Endothelial cell of umbilical vein (primary cell): ENCODE results near the gene MED1.

Experiments used
- EZH2 ChIP-seq: IDR thresholded peaks from 2 replicates; pipeline ENCODE4 v1.6.1; 2012; ENCODE audit warnings: borderline replicate concordance, low read depth, mild to moderate bottlenecking, moderate library complexity, low read length, inconsistent platforms; ENCODE audit not compliant: severe bottlenecking
- FOS ChIP-seq: IDR thresholded peaks from 2 replicates; pipeline ENCODE4 v1.6.1; 2011; ENCODE audit warnings: mild to moderate bottlenecking, low read length, moderate library complexity, borderline replicate concordance; ENCODE audit not compliant: insufficient read depth
- POLR2A ChIP-seq: IDR thresholded peaks from 2 replicates; pipeline ENCODE4 v1.6.1; 2012; ENCODE audit warnings: low read depth, mild to moderate bottlenecking, control low read depth, low read length
- POLR2AphosphoS5 ChIP-seq: IDR thresholded peaks from 2 replicates; pipeline ENCODE4 v1.6.1; 2012; ENCODE audit warnings: low read depth, mild to moderate bottlenecking, control low read depth, low read length, moderate library complexity; ENCODE audit not compliant: insufficient read depth
- TF ChIP-seq, protein P1 (sequence below), 2 donors: IDR thresholded peaks; 1 replicate in 1 of 2; 2 replicates in 1 of 2; pipeline ENCODE4 v1.5.1; 2011; ENCODE audit warnings: low read length in 2 of 2, mild to moderate bottlenecking in 2 of 2, moderate library complexity in 2 of 2, control low read depth in 1 of 2, inconsistent platforms in 1 of 2, low read depth in 1 of 2; ENCODE audit not compliant: insufficient read depth in 1 of 2; ENCODE audit errors: extremely low read depth in 1 of 2
- TF ChIP-seq, protein P2 (sequence below): IDR thresholded peaks from 2 replicates; pipeline ENCODE4 v1.6.1; 2011; ENCODE audit not compliant: insufficient read depth, insufficient read length

DNA sequence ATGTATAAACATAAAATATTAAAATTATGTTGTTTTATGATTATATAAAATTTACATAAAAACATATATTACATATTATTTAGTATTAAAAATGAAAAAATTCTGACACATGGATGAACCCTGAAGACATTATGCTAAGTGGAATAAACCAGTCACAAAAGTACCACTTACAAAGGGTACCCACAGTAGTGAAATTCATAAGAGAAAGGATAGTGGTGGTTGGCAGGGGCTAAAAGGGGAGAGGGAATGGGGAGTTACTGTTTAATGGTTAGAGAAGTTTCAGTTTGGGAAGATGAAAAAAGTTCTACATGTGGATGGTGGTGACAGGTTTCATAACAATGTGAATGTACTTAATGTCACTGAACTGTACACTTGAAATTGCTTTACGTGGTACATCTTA, 91.1 kb downstream of the MED1 start:
- TF ChIP-seq, protein P1, sequence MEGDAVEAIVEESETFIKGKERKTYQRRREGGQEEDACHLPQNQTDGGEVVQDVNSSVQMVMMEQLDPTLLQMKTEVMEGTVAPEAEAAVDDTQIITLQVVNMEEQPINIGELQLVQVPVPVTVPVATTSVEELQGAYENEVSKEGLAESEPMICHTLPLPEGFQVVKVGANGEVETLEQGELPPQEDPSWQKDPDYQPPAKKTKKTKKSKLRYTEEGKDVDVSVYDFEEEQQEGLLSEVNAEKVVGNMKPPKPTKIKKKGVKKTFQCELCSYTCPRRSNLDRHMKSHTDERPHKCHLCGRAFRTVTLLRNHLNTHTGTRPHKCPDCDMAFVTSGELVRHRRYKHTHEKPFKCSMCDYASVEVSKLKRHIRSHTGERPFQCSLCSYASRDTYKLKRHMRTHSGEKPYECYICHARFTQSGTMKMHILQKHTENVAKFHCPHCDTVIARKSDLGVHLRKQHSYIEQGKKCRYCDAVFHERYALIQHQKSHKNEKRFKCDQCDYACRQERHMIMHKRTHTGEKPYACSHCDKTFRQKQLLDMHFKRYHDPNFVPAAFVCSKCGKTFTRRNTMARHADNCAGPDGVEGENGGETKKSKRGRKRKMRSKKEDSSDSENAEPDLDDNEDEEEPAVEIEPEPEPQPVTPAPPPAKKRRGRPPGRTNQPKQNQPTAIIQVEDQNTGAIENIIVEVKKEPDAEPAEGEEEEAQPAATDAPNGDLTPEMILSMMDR (IDR thresholded peaks at IDR 0.05; ENCODE audit: extremely low read depth in 1 of 2, insufficient read depth in 1 of 2, low read depth in 1 of 2, low read length in 2 of 2) = no peak
- TF ChIP-seq POLR2A (no peak), POLR2AphosphoS5 (no peak), EZH2 (no peak), FOS (no peak)
- TF ChIP-seq, protein P2, sequence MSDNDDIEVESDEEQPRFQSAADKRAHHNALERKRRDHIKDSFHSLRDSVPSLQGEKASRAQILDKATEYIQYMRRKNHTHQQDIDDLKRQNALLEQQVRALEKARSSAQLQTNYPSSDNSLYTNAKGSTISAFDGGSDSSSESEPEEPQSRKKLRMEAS = no peak
